ENCODE measurements around the gene FLT4. TPM values are rescaled to one million over a fixed set of nuclear protein-coding genes. Genes with fewer than 3 reads are reported as not detected.
A peak's percentile ranks its signal among the peaks of the same experiment; 100 is the strongest.

The FLT4 gene
- total RNA-seq (ENCODE audit: low replicate concordance) = 0.45 and 3.4 TPM in 2 replicates
- long read RNA-seq = 0 reads

GRCh38 chr5:180649297-180650039, at the start of gene FLT4:
Gene FLT4 (minus strand): TSS chr5:180649600. CDS start chr5:180649545, 55 bp downstream.
- peak; percentile 63 for DNase-seq (ENCODE audit: extremely low spot score, unreplicated experiment)

GRCh38 chr5:180699042-180699441, 49.6 kb upstream of the FLT4 start:
- Mint-ChIP-seq H3K27me3 (peaks cover 54% of the 10 kb centered on the region), H3K27ac (no peak overlapping the region), H3K36me3 (no peaks in the 10 kb centered on the region), H3K9me3 (peaks cover 7% of the 10 kb centered on the region), H3K4me1 (ENCODE audit: unreplicated experiment) (no peaks in the 10 kb centered on the region), H3K4me3 (no peak overlapping the region)
- DNase-seq (ENCODE audit: extremely low spot score, unreplicated experiment) = no peak
- TF ChIP-seq CTCF (conservative IDR thresholded peaks at IDR 0.05) = no peak

More at GRCh38 chr5:180649297-180650039, at the start of gene FLT4:
- H3K36me3 Mint-ChIP-seq = no peaks in the 10 kb centered on the region
- H3K9me3 Mint-ChIP-seq = no peaks in the 10 kb centered on the region
- H3K27ac Mint-ChIP-seq = no peak within 1 kb of the TSS
- H3K4me1 Mint-ChIP-seq (ENCODE audit: unreplicated experiment) = peaks cover 12% of the 10 kb centered on the region
- no peak for TF ChIP-seq CTCF (conservative IDR thresholded peaks at IDR 0.05)
- peaks cover 78% of the 10 kb centered on the region for H3K27me3 Mint-ChIP-seq
- peak within 1 kb of the TSS; percentile 84 for H3K4me3 Mint-ChIP-seq

GRCh38 chr5:180696116-180696515, 46.7 kb upstream of the FLT4 start:
- H3K27me3 Mint-ChIP-seq = peaks cover 69% of the 10 kb centered on the region
- no peak for DNase-seq (ENCODE audit: extremely low spot score, unreplicated experiment)
- H3K9me3 Mint-ChIP-seq = peaks cover 4% of the 10 kb centered on the region
- H3K27ac Mint-ChIP-seq = no peak overlapping the region
- no peak for TF ChIP-seq CTCF (conservative IDR thresholded peaks at IDR 0.05)
- H3K36me3 Mint-ChIP-seq = no peaks in the 10 kb centered on the region
- H3K4me1 Mint-ChIP-seq (ENCODE audit: unreplicated experiment) = no peaks in the 10 kb centered on the region
- no peak overlapping the region for H3K4me3 Mint-ChIP-seq

GRCh38 chr5:180692429-180692828, 43.0 kb upstream of the FLT4 start:
- peaks cover 75% of the 10 kb centered on the region for H3K27me3 Mint-ChIP-seq
- no peak for TF ChIP-seq CTCF (conservative IDR thresholded peaks at IDR 0.05)
- H3K4me1 Mint-ChIP-seq (ENCODE audit: unreplicated experiment) = peaks cover 13% of the 10 kb centered on the region

GRCh38 chr5:180691046-180691445, 41.6 kb upstream of the FLT4 start:
- Mint-ChIP-seq H3K9me3 (no peaks in the 10 kb centered on the region), H3K4me3 (no peak overlapping the region), H3K36me3 (no peaks in the 10 kb centered on the region), H3K4me1 (ENCODE audit: unreplicated experiment) (peaks cover 13% of the 10 kb centered on the region), H3K27ac (no peak overlapping the region), H3K27me3 (peaks cover 72% of the 10 kb centered on the region)
- no peak for DNase-seq (ENCODE audit: extremely low spot score, unreplicated experiment)
- no peak for TF ChIP-seq CTCF (conservative IDR thresholded peaks at IDR 0.05)

More at GRCh38 chr5:180692429-180692828, 43.0 kb upstream of the FLT4 start:
- Mint-ChIP-seq H3K4me3 (no peak overlapping the region), H3K9me3 (no peaks in the 10 kb centered on the region), H3K27ac (no peak overlapping the region), H3K36me3 (no peaks in the 10 kb centered on the region)
- no peak for DNase-seq (ENCODE audit: extremely low spot score, unreplicated experiment)
